Left lung (tissue), 10 donors: ENCODE measurements around the gene BBS9. TPM values are rescaled to one million over a fixed set of nuclear protein-coding genes. Genes with fewer than 3 reads are reported as not detected.

Source experiments
- ATAC-seq: fragments of 200-7000 bp; cut with Tn5 transposase; one replicate; pipeline ENCODE4 v1.9.1; 2020; ENCODE audit warnings: moderate library complexity
- DNase-seq, 4 donors: peaks; one replicate each; pipeline ENCODE4 v3.0.0-alpha.2; 2013 to 2020
- H3K27ac ChIP-seq, 2 donors: fragments of 200-600 bp; sonication (generic) in 1 of 2; one replicate each; pipeline versions ENCODE4 v1.5.0 to v1.8.0; 2020 to 2021
- H3K27me3 ChIP-seq, 2 donors: fragments of 200-600 bp; sonication (generic) in 1 of 2; one replicate each; pipeline versions ENCODE4 v1.5.0 to v1.8.0; 2020 to 2021
- H3K36me3 ChIP-seq, 2 donors: fragments of 200-600 bp; sonication (generic) in 1 of 2; one replicate each; pipeline versions ENCODE4 v1.5.0 to v1.8.0; 2020 to 2021
- H3K4me1 ChIP-seq, 2 donors: fragments of 200-600 bp; one replicate each; pipeline ENCODE4 v1.8.0; 2021
- H3K4me3 ChIP-seq, 2 donors: fragments of 200-600 bp; sonication (generic) in 1 of 2; one replicate each; pipeline versions ENCODE4 v1.5.0 to v1.8.0; 2020 to 2021; ENCODE audit warnings: mild to moderate bottlenecking in 1 of 2
- H3K9me3 ChIP-seq, 2 donors: fragments of 200-600 bp; sonication (generic) in 1 of 2; one replicate each; pipeline versions ENCODE4 v1.5.0 to v1.8.0; 2020 to 2021
- intact Hi-C, 2 donors: fragments of 100-400 bp; cut with DNase I; formaldehyde crosslinking; loops; one replicate each; pipeline versions ENCODE4 v1.11.2 to v1.14.2; 2022
- polyA plus RNA-seq, 6 donors: library from polyadenylated mRNA; unstranded; fragments of 120-200 nt; gene quantifications; one replicate each; pipeline ENCODE4 v1.2.1, GENCODE V29; 2013; ENCODE audit not compliant: insufficient read length in 6 of 6
- total RNA-seq, 2 donors: library from RNA; stranded (reverse); fragmentation: NEBNext Ultra II Directional; extraction: Animal tissue kit (Norgen Biotek cat#: 25700); gene quantifications; one replicate each; pipeline ENCODE4 v1.2.1, GENCODE V29; 2021
- TF ChIP-seq, protein P1 (sequence below), 2 donors: fragments of 200-600 bp; sonication (generic) in 1 of 2; IDR thresholded peaks; one replicate each; pipeline versions ENCODE4 v1.5.0 to v1.8.0; 2021; ENCODE audit warnings: antibody characterized with exemption in 2 of 2
- donor health status: DM: no; HTN: yes; CAD: no.
- donor health status: DM: no; HTN: no; CAD: no.

The BBS9 gene
- total and polyA plus RNA-seq, 8 donors = 14.5 to 25.1 (median 19.1) TPM

GRCh38 chr7:33503014-33503413 is 373.6 kb downstream of the BBS9 start:
- Histone ChIP-seq H3K27ac (no peak overlapping the region), H3K4me1 (no peaks in the 10 kb centered on the region), H3K4me3 (no peak overlapping the region), H3K9me3 (no peaks in the 10 kb centered on the region), H3K36me3 (no peaks in the 10 kb centered on the region), H3K27me3 (no peaks in the 10 kb centered on the region)
- ATAC-seq = no peak
- intact Hi-C loops = no loop called here
- no peak for DNase-seq
- TF ChIP-seq, protein P1, sequence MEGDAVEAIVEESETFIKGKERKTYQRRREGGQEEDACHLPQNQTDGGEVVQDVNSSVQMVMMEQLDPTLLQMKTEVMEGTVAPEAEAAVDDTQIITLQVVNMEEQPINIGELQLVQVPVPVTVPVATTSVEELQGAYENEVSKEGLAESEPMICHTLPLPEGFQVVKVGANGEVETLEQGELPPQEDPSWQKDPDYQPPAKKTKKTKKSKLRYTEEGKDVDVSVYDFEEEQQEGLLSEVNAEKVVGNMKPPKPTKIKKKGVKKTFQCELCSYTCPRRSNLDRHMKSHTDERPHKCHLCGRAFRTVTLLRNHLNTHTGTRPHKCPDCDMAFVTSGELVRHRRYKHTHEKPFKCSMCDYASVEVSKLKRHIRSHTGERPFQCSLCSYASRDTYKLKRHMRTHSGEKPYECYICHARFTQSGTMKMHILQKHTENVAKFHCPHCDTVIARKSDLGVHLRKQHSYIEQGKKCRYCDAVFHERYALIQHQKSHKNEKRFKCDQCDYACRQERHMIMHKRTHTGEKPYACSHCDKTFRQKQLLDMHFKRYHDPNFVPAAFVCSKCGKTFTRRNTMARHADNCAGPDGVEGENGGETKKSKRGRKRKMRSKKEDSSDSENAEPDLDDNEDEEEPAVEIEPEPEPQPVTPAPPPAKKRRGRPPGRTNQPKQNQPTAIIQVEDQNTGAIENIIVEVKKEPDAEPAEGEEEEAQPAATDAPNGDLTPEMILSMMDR (IDR thresholded peaks at IDR 0.05) = no peak

DNA sequence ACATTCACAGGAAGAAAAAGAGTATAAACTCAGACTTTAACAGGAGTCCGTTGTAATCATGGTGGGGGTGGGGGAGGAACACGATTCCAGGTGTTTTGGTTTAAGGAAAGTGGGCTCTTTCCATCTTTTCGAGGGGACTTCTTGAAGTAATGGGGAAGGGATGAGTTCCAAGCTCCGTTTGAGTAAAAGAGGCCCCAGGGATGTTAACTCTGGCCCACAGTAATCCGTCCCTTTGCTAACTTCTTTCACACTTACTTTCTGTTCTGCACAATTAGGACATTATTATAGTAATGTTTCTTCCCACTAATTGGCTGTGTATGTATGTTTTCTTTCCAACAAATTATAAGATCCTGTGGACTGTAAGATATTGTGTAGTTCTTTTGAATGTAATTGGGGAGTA is 374.4 kb downstream of the BBS9 start:
- Histone ChIP-seq H3K27ac (no peak overlapping the region), H3K36me3 (no peaks in the 10 kb centered on the region), H3K27me3 (no peaks in the 10 kb centered on the region), H3K9me3 (no peaks in the 10 kb centered on the region), H3K4me3 (no peak overlapping the region), H3K4me1 (no peaks in the 10 kb centered on the region)
- TF ChIP-seq, protein P1 (IDR thresholded peaks at IDR 0.05) = no peak
- DNase-seq (no peak), ATAC-seq (no peak)
- intact Hi-C loops = no loop called here

DNA sequence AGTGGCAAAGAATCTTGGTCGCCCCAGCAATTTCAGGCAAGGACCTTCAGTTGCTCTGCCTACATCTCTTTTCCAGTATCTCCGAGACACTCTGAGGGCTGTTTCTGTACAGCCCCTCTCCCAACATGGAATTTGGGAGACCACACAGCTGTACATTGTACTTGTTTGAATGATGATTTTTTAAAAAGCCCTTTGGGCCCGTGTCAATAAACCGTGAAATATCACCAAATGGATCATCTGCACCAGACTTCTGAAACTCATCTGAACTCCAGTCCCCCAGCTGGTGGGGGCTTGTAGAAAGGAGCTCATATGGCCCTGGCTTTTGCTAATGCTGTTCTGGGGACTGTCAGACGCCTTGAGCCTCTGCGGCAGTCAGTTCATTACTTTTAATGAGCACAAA is 374.9 kb downstream of the BBS9 start:
- intact Hi-C loops = no loop called here
- ATAC-seq (no peak), DNase-seq (no peak)
- Histone ChIP-seq H3K27me3 (no peaks in the 10 kb centered on the region), H3K36me3 (no peaks in the 10 kb centered on the region), H3K27ac (no peak overlapping the region), H3K4me1 (no peaks in the 10 kb centered on the region), H3K4me3 (no peak overlapping the region), H3K9me3 (no peaks in the 10 kb centered on the region)
- TF ChIP-seq, protein P1 (IDR thresholded peaks at IDR 0.05) = no peak

DNA sequence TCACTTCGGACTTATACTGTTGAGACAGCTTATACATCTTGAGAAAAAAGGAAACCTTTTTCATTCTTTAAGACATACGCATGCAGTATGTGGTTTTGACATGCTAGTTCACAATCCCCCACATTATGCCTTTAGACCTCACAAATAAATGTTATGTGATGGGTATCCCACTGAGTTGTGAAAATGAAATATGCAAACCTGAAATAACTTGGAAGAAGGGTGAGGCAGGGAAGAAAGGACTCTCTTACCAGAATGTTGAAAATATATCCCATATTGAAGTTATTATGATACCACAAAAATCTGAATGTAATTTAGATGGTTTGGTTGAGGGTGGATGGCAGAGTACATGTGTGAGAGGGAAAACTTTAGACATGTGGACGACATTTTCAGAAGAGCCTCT is 379.8 kb downstream of the BBS9 start:
- H3K36me3 ChIP-seq = no peaks in the 10 kb centered on the region
- ATAC-seq = no peak
- no peaks in the 10 kb centered on the region for H3K4me1 ChIP-seq
- DNase-seq = no peak
- TF ChIP-seq, protein P1 (IDR thresholded peaks at IDR 0.05) = no peak
- H3K27me3 ChIP-seq = no peaks in the 10 kb centered on the region
- no peaks in the 10 kb centered on the region for H3K9me3 ChIP-seq
- intact Hi-C loops = no loop called here
- no peak overlapping the region for H3K4me3 ChIP-seq
- H3K27ac ChIP-seq = no peak overlapping the region

DNA sequence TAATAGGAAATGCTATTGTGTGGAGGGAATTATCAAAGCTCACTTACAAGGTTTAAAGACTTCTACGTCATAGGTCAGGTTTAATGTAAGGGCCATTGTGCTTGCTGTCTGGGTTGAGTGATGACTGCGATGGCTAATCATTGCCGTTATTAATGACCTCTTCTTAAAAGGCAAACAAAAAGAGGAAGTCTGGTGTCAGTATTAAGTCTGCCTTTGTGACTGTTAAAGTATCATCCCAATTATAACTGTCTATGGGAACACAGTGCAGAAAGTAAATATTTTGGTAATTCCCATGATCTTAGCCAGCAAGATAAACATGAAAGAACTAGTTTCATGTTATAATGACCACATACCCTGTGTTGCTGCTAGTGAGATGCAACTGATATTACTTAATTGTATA is 382.4 kb downstream of the BBS9 start:
- intact Hi-C loops = no loop called here
- no peaks in the 10 kb centered on the region for H3K9me3 ChIP-seq

More for the DNA sequence above, 382.4 kb downstream of the BBS9 start:
- H3K27me3 ChIP-seq = no peaks in the 10 kb centered on the region
- H3K27ac ChIP-seq = no peak overlapping the region
- H3K36me3 ChIP-seq = no peaks in the 10 kb centered on the region
- H3K4me3 ChIP-seq = no peak overlapping the region
- DNase-seq (no peak), ATAC-seq (no peak)
- no peaks in the 10 kb centered on the region for H3K4me1 ChIP-seq
- TF ChIP-seq, protein P1 (IDR thresholded peaks at IDR 0.05) = no peak
